A549 (cell line): Measurements from ENCODE around the gene ELSPBP1. TPM values are rescaled to one million over a fixed set of nuclear protein-coding genes. Genes with fewer than 3 reads are reported as not detected.

Experiments used
- ATAC-seq, 2 experiments: fragments of 200-7000 bp in 1 of 2; fragments of >200 bp in 1 of 2; cut with Nextera tagmentation in 1 of 2; cut with Tn5 transposase in 1 of 2; 3 replicates each; pipeline versions ENCODE4 v1.8.0 to v1.9.1; 2018 to 2020; ENCODE audit warnings: mild to moderate bottlenecking in 1 of 2, moderate library complexity in 1 of 2
- CTCF ChIA-PET: fragments of 300-600 bp; sonication (Branson Sonifier 250); formaldehyde crosslinking; extraction: SDS; loops from one replicate; lab custom pipeline; 2021; ENCODE audit warnings: antibody characterized with exemption, inconsistent platforms; lab: Yijun Ruan, JAX
- POLR2A ChIA-PET: fragments of 350-600 bp; formaldehyde crosslinking; extraction: SDS; loops from one replicate; lab custom pipeline; 2021; ENCODE audit warnings: antibody characterized with exemption, inconsistent platforms; lab: Yijun Ruan, JAX
- DNase-seq, 2 experiments: peaks; one replicate each; pipeline versions ENCODE4 v3.0.0 to v3.0.0-alpha.2; 2011 to 2016; ENCODE audit warnings: low read depth in 1 of 2, low spot score in 1 of 2
- FAIRE-seq: peaks from 2 replicates; lab custom pipeline; 2011; peaks lifted over from hg19 to GRCh38; lab: Jason Lieb, UNC
- H3K27ac ChIP-seq, 2 experiments: fragments of >200 bp; sonication (Bioruptor Twin); formaldehyde crosslinking; 3 replicates each; pipeline ENCODE4 v1.5.1; 2016 to 2017
- H3K4me1 ChIP-seq: fragments of >200 bp; sonication (Bioruptor Twin); formaldehyde crosslinking; 3 replicates; pipeline ENCODE4 v1.6.1; 2016
- H3K4me2 ChIP-seq: fragments of >200 bp; sonication (Bioruptor Twin); formaldehyde crosslinking; 3 replicates; pipeline ENCODE4 v1.6.1; 2016
- H3K4me3 ChIP-seq: fragments of >200 bp; sonication (Bioruptor Twin); formaldehyde crosslinking; 3 replicates; pipeline ENCODE4 v1.5.1; 2016
- H3K9me3 ChIP-seq: fragments of >200 bp; sonication (Bioruptor Twin); formaldehyde crosslinking; 3 replicates; pipeline ENCODE4 v1.6.1; 2016
- BCL3 ChIP-seq: fragments of >200 bp; sonication (Bioruptor Twin); formaldehyde crosslinking; IDR thresholded peaks from 3 replicates; pipeline ENCODE4 v1.6.1; 2016
- CBX2 ChIP-seq: fragments of 200-600 bp; sonication (generic); IDR thresholded peaks from 2 replicates; pipeline ENCODE4 v1.6.1; 2016; ENCODE audit warnings: low read depth, mild to moderate bottlenecking, borderline replicate concordance
- CEBPB ChIP-seq, 2 experiments: fragments of >200 bp in 1 of 2; sonication (Bioruptor Twin) in 1 of 2; formaldehyde crosslinking in 1 of 2; IDR thresholded peaks; 2 replicates each; pipeline ENCODE4 v1.6.1; 2012 to 2016
- CHD2 ChIP-seq: fragments of 150-350 bp; IDR thresholded peaks from 2 replicates; pipeline ENCODE4 v1.6.1; 2014; ENCODE audit warnings: low read length; ENCODE audit not compliant: partially characterized antibody
- CHD4 ChIP-seq: fragments of 200-600 bp; sonication (generic); IDR thresholded peaks from 2 replicates; pipeline ENCODE4 v1.6.1; 2016; ENCODE audit warnings: antibody characterized with exemption, mild to moderate bottlenecking, borderline replicate concordance
- CTCF ChIP-seq: fragments of >200 bp; sonication (Bioruptor Twin); formaldehyde crosslinking; IDR thresholded peaks from 3 replicates; pipeline ENCODE4 v1.5.1; 2016
- ESRRA ChIP-seq: fragments of 150-350 bp; IDR thresholded peaks from 2 replicates; pipeline ENCODE4 v1.6.1; 2014; ENCODE audit warnings: mild to moderate bottlenecking, low read length, borderline replicate concordance
- FOSL2 ChIP-seq, 2 experiments: fragments of 450-650 bp in 1 of 2; fragments of >200 bp in 1 of 2; sonication (Bioruptor Twin) in 1 of 2; formaldehyde crosslinking; IDR thresholded peaks; 2 replicates each; pipeline versions ENCODE4 v1.5.0 to v1.6.1; 2016 to 2020; ENCODE audit warnings: mild to moderate bottlenecking in 1 of 2, moderate library complexity in 1 of 2
- HDAC2 ChIP-seq: fragments of 200-600 bp; sonication (generic); IDR thresholded peaks from 2 replicates; pipeline ENCODE4 v1.6.1; 2016
- HES2 ChIP-seq: fragments of >200 bp; sonication (Bioruptor Twin); formaldehyde crosslinking; IDR thresholded peaks from 2 replicates; pipeline ENCODE4 v1.6.1; 2016
- HOXB13 ChIP-seq: fragments of 250-450 bp; sonication (Bioruptor Pico); IDR thresholded peaks from 2 replicates; pipeline ENCODE4 v1.5.0; 2020; ENCODE audit warnings: low read depth, mild to moderate bottlenecking, moderate library complexity
- HOXB5 ChIP-seq: fragments of 250-450 bp; sonication (Bioruptor Pico); IDR thresholded peaks from 2 replicates; pipeline ENCODE4 v1.5.0; 2020; ENCODE audit warnings: mild to moderate bottlenecking, moderate library complexity
- JUNB ChIP-seq: fragments of >200 bp; sonication (Bioruptor Twin); formaldehyde crosslinking; IDR thresholded peaks from 2 replicates; pipeline ENCODE4 v1.6.1; 2016
- KDM1A ChIP-seq: fragments of 200-600 bp; sonication (generic); IDR thresholded peaks from 2 replicates; pipeline ENCODE4 v1.6.1; 2016; ENCODE audit warnings: low read depth, mild to moderate bottlenecking
- MAZ ChIP-seq: fragments of 150-350 bp; IDR thresholded peaks from 2 replicates; pipeline ENCODE4 v1.6.1; 2014; ENCODE audit warnings: antibody characterized with exemption, low read depth, low read length, borderline replicate concordance
- MYC ChIP-seq: IDR thresholded peaks from 2 replicates; pipeline ENCODE4 v1.6.1; 2012; ENCODE audit warnings: mild to moderate bottlenecking, inconsistent platforms, low read length, improper control_type of control experiment, borderline replicate concordance
- NFE2L2 ChIP-seq: fragments of 150-350 bp; conservative IDR thresholded peaks from 2 replicates; pipeline ENCODE4 v1.6.1; 2014; ENCODE audit warnings: low read length
- PBX3 ChIP-seq: IDR thresholded peaks from 2 replicates; pipeline ENCODE4 v1.6.1; 2012
- POLR2AphosphoS2 ChIP-seq: conservative IDR thresholded peaks from 2 replicates; pipeline ENCODE4 v1.6.1; 2012; ENCODE audit warnings: low read length, improper control_type of control experiment, inconsistent platforms
- RAD21 ChIP-seq, 2 experiments: fragments of >200 bp in 1 of 2; sonication (Bioruptor Twin) in 1 of 2; formaldehyde crosslinking in 1 of 2; IDR thresholded peaks in 1 of 2; conservative IDR thresholded peaks in 1 of 2; 2 replicates in 1 of 2; 3 replicates in 1 of 2; pipeline ENCODE4 v1.6.1; 2012 to 2018; ENCODE audit warnings: inconsistent platforms in 1 of 2
- RARB ChIP-seq: fragments of 250-450 bp; sonication (Bioruptor Pico); IDR thresholded peaks from 2 replicates; pipeline ENCODE4 v1.8.0; 2021; ENCODE audit warnings: mild to moderate bottlenecking, moderate library complexity
- RCOR1 ChIP-seq: fragments of 150-350 bp; IDR thresholded peaks from 2 replicates; pipeline ENCODE4 v1.6.1; 2014; ENCODE audit warnings: antibody characterized with exemption, low read length, low read depth
- REST ChIP-seq: fragments of 200-600 bp; sonication (generic); IDR thresholded peaks from 2 replicates; pipeline ENCODE4 v1.6.1; 2016; ENCODE audit warnings: antibody characterized with exemption, mild to moderate bottlenecking, moderate library complexity
- RFX5 ChIP-seq: fragments of 450-650 bp; IDR thresholded peaks from 2 replicates; pipeline ENCODE4 v1.7.1; 2014; ENCODE audit warnings: antibody characterized with exemption, mild to moderate bottlenecking, moderate library complexity
- TFCP2L1 ChIP-seq: fragments of 250-450 bp; sonication (Bioruptor Pico); IDR thresholded peaks from 2 replicates; pipeline ENCODE4 v1.5.0; 2021; ENCODE audit warnings: mild to moderate bottlenecking
- USF2 ChIP-seq: fragments of 450-650 bp; IDR thresholded peaks from 2 replicates; pipeline ENCODE4 v1.6.1; 2014; ENCODE audit warnings: antibody characterized with exemption
- ZC3H11A ChIP-seq: fragments of 450-650 bp; IDR thresholded peaks from 2 replicates; pipeline ENCODE4 v1.6.1; 2014; ENCODE audit warnings: antibody characterized with exemption, mild to moderate bottlenecking
- ZFP36 ChIP-seq: fragments of 450-650 bp; IDR thresholded peaks from 2 replicates; pipeline ENCODE4 v1.6.1; 2014; ENCODE audit warnings: borderline replicate concordance; ENCODE audit not compliant: partially characterized antibody
- ZNF302 ChIP-seq: fragments of 250-450 bp; sonication (Bioruptor Pico); IDR thresholded peaks from 2 replicates; pipeline ENCODE4 v1.9.0; 2021; ENCODE audit warnings: inconsistent platforms, mild to moderate bottlenecking, moderate library complexity
- WGBS: methylation state at CpG from one replicate; pipeline ENCODE4 v1.1.6; 2017; ENCODE audit errors: missing lambda C conversion rate; 5-methylcytosine and 5-hydroxymethylcytosine counted together
- polyA plus RNA-seq, 4 experiments: library from polyadenylated mRNA; depleted of rRNA in 3 of 4; stranded (reverse); fragments of >200 nt; fragmentation: RNase III in 1 of 4; extraction: RNeasy Plus Mini Kit Qiagen cat#74134 plus additional on column Dnase treatment in 1 of 4; gene quantifications; 2 replicates in 3 of 4; 3 replicates in 1 of 4; pipeline ENCODE4 v1.2.3, GENCODE V29; 2011 to 2017

Gene ELSPBP1
- polyA plus RNA-seq, 2 of the 4 experiments (the other 2 are of a cell fraction): not detected

- H3K4me3 ChIP-seq: no peak overlapping the region
- H3K27ac ChIP-seq: no peak overlapping the region
- no peak overlapping the region for H3K4me2 ChIP-seq
- no peak for TF ChIP-seq HOXB13
- no peak for TF ChIP-seq CBX2
- TF ChIP-seq RAD21 (conservative IDR thresholded peaks at IDR 0.05 in 1 of 2, IDR thresholded peaks at IDR 0.05 in 1 of 2): no peak
- no peak for TF ChIP-seq TFCP2L1 (CRISPR knock-in tag)
- no peak for TF ChIP-seq FOSL2 (IDR thresholded peaks at IDR 0.05)
- no peak for TF ChIP-seq FOSL2 (CRISPR knock-in tag; IDR thresholded peaks at IDR 0.05)
- TF ChIP-seq MAZ: no peak
- TF ChIP-seq RCOR1: no peak
- TF ChIP-seq JUNB: no peak
- TF ChIP-seq KDM1A: no peak
- no peak for TF ChIP-seq HES2
- TF ChIP-seq POLR2AphosphoS2: no peak
- no peak for TF ChIP-seq RFX5
- TF ChIP-seq ZFP36: no peak
- no peak for TF ChIP-seq HOXB5 (CRISPR knock-in tag)
- TF ChIP-seq HDAC2: no peak
- TF ChIP-seq ZNF302 (CRISPR knock-in tag): no peak
- ChIA-PET CTCF (interaction anchor here (0.6 to 2.5 kb wide), 2 partner anchors 38 to 547 kb away, joined by 4 to 8 read pairs; no protein-coding TSS in a partner anchor), POLR2A (no interaction called here)
- no peak for DNase-seq
- FAIRE-seq: no peak
- WGBS: 14% methylated on average over 6 of the region's 6 CpGs
- ATAC-seq: no peak
- no peaks in the 10 kb centered on the region for H3K4me1 ChIP-seq
- H3K9me3 ChIP-seq: peaks cover 6% of the 10 kb centered on the region; the same call in 2 of the 3 replicates
Measured at GRCh38 chr19:48000846-48001245, 6.4 kb downstream of the ELSPBP1 start.

GRCh38 chr19:48004236-48004635 lies 9.8 kb downstream of the ELSPBP1 start:
- FAIRE-seq (no peak), DNase-seq (no peak), ATAC-seq (no peak)
- no peak overlapping the region for H3K4me2 ChIP-seq
- 52% methylated on average over 6 of the region's 6 CpGs for WGBS
- no peak overlapping the region for H3K4me3 ChIP-seq
- no peak overlapping the region for H3K27ac ChIP-seq
- POLR2A ChIA-PET: no interaction called here
- CTCF ChIA-PET: interaction anchor here (1.1 kb wide), 1 partner anchor 42 kb away, joined by 3 read pairs; no protein-coding TSS in a partner anchor
- no peak for TF ChIP-seq BCL3
- TF ChIP-seq ZNF302 (CRISPR knock-in tag): no peak
- TF ChIP-seq CHD4: no peak
- TF ChIP-seq RARB (CRISPR knock-in tag): no peak
- no peak for TF ChIP-seq CHD2
- no peak for TF ChIP-seq ESRRA
- no peak for TF ChIP-seq CTCF
- TF ChIP-seq ZC3H11A: no peak
- no peak for TF ChIP-seq FOSL2 (IDR thresholded peaks at IDR 0.05)
- TF ChIP-seq FOSL2 (CRISPR knock-in tag; IDR thresholded peaks at IDR 0.05): no peak
- no peak for TF ChIP-seq CBX2
- TF ChIP-seq KDM1A: no peak
- no peak for TF ChIP-seq USF2
- no peak for TF ChIP-seq CEBPB (IDR thresholded peaks at IDR 0.05)
- TF ChIP-seq PBX3: no peak
- TF ChIP-seq HOXB13: no peak
- TF ChIP-seq REST: no peak
- TF ChIP-seq MYC: no peak
- TF ChIP-seq NFE2L2: no peak
- H3K4me1 ChIP-seq: no peaks in the 10 kb centered on the region
- peaks cover 13% of the 10 kb centered on the region for H3K9me3 ChIP-seq
